Thymus (tissue), 11 donors: ENCODE results near the gene PHF20. TPM values are rescaled to one million over a fixed set of nuclear protein-coding genes. Genes with fewer than 3 reads are reported as not detected.

ENCODE experiments used
- DNase-seq, 9 donors: peaks; one replicate each; pipeline ENCODE4 v3.0.0-alpha.2; 2013; ENCODE audit warnings: low spot score in 9 of 9, low read depth in 6 of 9, missing footprints in 1 of 9
- H3K27ac ChIP-seq, 2 donors: one replicate each; pipeline ENCODE4 v1.5.1; 2013; ENCODE audit warnings: control low read depth in 1 of 2, low read depth in 1 of 2, low read length in 1 of 2, mild to moderate bottlenecking in 1 of 2, moderate library complexity in 1 of 2
- H3K27me3 ChIP-seq, 2 donors: one replicate each; pipeline ENCODE4 v1.5.1; 2013; ENCODE audit warnings: low read length in 1 of 2; ENCODE audit not compliant: control insufficient read depth in 2 of 2, insufficient read depth in 1 of 2
- H3K36me3 ChIP-seq, 2 donors: one replicate each; pipeline ENCODE4 v1.5.1; 2013; ENCODE audit warnings: low read length in 1 of 2, mild to moderate bottlenecking in 1 of 2, moderate library complexity in 1 of 2; ENCODE audit not compliant: control insufficient read depth in 2 of 2, insufficient read depth in 2 of 2
- H3K4me1 ChIP-seq, 2 donors: one replicate each; pipeline ENCODE4 v1.5.1; 2013; ENCODE audit warnings: low read length in 2 of 2; ENCODE audit not compliant: control insufficient read depth in 2 of 2, insufficient read depth in 2 of 2
- H3K4me3 ChIP-seq, 2 donors: one replicate each; pipeline ENCODE4 v1.5.1; 2013; ENCODE audit warnings: low read length in 2 of 2, control low read depth in 1 of 2, mild to moderate bottlenecking in 1 of 2
- H3K9me3 ChIP-seq, 2 donors: one replicate each; pipeline ENCODE4 v1.5.1; 2013; ENCODE audit warnings: low read length in 1 of 2, mild to moderate bottlenecking in 1 of 2; ENCODE audit not compliant: control insufficient read depth in 2 of 2, insufficient read depth in 1 of 2
- WGBS: extraction: QIAGEN DNeasy Blood & Tissue Kit; methylation state at CpG from one replicate; pipeline ENCODE4 v1.1.7; 2013; 5-methylcytosine and 5-hydroxymethylcytosine counted together
- polyA plus RNA-seq: library from polyadenylated mRNA; stranded (reverse); fragments of 200-250 nt; gene quantifications from one replicate; pipeline ENCODE4 v1.2.3, GENCODE V29; 2013
- total RNA-seq: library from RNA; stranded (reverse); fragments of 120-200 nt; gene quantifications from one replicate; pipeline ENCODE4 v1.2.4, GENCODE V29; 2013
- donor health status: healthy.

PHF20 gene
- total and polyA plus RNA-seq, 2 donors = 35.6 to 39.7 TPM

DNA sequence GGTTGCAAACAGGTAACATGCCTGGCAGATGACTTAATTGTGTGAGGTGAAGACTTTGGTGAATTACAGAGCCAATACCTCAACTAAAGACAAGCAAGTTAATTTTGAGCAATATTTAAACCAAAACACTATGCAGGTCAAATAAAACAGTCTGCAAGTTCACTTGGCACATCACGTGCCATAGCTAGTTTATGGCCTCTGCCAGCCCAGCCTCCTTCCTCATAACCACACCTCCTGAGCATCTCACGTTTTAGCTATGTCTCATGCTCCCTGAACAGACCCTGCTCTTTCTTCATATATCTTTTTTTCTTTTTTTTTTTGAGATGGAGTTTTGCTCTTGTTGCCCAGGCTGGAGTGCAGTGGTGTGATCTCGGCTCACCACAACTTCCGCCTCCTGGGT is 192.1 kb downstream of the PHF20 start:
- no peaks in the 10 kb centered on the region for H3K9me3 ChIP-seq
- no peaks in the 10 kb centered on the region for H3K27me3 ChIP-seq
- 97% methylated on average over 4 of the region's 4 CpGs for WGBS
- peaks cover 0 to 5% of the 10 kb centered on the region in 2 donors for H3K4me1 ChIP-seq
- H3K4me3 ChIP-seq = no peak overlapping the region
- H3K36me3 ChIP-seq = no peaks in the 10 kb centered on the region
- no peak for DNase-seq
- H3K27ac ChIP-seq = no peak overlapping the region

DNA sequence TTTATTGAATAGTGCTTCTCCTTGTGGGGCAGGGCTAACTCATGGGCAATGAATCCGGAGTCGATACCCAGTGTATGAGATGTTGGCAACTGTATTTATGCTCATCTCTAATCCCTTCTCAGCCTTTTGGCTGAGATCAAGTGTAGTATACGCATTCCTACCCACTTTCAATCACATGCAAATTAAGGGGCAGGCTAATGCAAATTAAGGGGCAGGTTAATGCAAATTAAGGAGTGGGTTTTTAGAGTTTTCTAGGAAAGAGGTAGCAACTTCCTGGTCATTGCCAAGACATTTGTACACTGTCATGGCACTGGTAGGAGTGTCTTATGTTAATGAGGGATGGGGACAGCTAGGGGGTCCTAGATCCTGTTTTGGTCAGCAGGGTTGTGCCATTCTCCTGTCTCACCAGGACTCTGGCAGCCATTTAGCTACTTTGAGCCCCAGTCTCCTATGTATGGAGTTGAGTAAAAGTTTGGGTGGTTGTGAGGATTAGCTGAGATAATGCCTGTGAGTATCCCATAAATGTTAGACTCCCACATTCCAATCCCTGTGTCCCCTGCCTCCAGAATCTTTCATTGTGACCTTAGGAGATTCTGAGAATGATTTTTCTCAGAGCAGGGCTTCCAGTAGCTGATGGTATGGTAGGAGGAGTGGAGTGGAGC is 196.3 kb downstream of the PHF20 start, which contains the start of gene CNBD2:
Gene CNBD2, plus strand, starts transcription at position 612 of the 662 bp plus-strand sequence. CDS start 173 bp downstream, outside the sequence.
- Histone ChIP-seq H3K36me3 (no peaks in the 10 kb centered on the region), H3K4me3 (no peak within 1 kb of the TSS), H3K27ac (no peak within 1 kb of the TSS), H3K4me1 (peaks cover 0 to 5% of the 10 kb centered on the region in 2 donors), H3K27me3 (no peaks in the 10 kb centered on the region), H3K9me3 (no peaks in the 10 kb centered on the region)
- 96% methylated on average over 3 of the region's 3 CpGs for WGBS
- no peak for DNase-seq

DNA sequence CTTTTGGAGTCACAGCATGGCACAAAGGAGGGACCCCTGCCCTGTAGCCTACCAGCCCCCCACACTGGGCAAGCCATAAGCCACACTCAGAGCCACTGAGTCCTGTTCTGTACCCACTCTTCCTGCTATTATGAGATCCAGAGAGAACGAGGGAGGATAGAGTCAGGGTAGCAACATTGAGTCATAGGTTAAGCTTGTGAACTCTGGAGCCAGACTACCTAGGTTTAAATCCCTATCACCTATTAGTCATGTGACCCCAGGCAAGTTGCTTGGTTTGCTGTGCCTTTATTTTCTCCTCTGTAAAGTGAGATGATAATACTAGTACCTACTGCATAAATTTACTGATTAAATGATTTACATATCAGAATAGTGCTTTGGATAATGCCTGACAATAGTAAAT is 197.1 kb downstream of the PHF20 start:
- Histone ChIP-seq H3K36me3 (no peaks in the 10 kb centered on the region), H3K27me3 (no peaks in the 10 kb centered on the region), H3K9me3 (no peaks in the 10 kb centered on the region), H3K4me1 (peaks cover 0 to 5% of the 10 kb centered on the region in 2 donors), H3K4me3 (no peak overlapping the region), H3K27ac (no peak overlapping the region)
- DNase-seq = no peak
- WGBS = 84% methylated on average over 1 of the region's 1 CpG

DNA sequence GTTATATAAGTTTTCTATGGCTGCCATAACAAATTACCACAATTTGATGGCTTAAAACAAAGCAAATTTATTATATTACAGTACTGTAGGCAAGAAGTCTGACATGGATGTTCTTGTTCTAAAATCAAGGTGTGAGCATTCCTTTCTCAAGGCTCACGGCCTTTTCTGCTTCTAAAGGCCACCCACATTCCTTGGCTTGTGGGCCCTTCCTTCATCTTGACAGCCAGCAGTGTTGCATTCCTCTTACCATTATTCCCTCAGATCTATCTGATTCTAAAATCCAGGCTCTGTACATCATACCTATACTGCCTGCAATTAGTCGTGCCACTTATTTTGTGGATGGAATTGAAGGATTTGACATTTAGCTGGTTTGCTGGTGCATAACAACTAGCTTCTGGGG is 200.2 kb downstream of the PHF20 start:
- WGBS = 96% methylated on average over 2 of the region's 2 CpGs
- H3K27me3 ChIP-seq = no peaks in the 10 kb centered on the region
- no peak overlapping the region for H3K4me3 ChIP-seq
- H3K36me3 ChIP-seq = no peaks in the 10 kb centered on the region
- H3K4me1 ChIP-seq = peaks cover 0 to under 1% of the 10 kb centered on the region in 2 donors
- H3K27ac ChIP-seq = no peak overlapping the region
- no peak for DNase-seq
- H3K9me3 ChIP-seq = no peaks in the 10 kb centered on the region

DNA sequence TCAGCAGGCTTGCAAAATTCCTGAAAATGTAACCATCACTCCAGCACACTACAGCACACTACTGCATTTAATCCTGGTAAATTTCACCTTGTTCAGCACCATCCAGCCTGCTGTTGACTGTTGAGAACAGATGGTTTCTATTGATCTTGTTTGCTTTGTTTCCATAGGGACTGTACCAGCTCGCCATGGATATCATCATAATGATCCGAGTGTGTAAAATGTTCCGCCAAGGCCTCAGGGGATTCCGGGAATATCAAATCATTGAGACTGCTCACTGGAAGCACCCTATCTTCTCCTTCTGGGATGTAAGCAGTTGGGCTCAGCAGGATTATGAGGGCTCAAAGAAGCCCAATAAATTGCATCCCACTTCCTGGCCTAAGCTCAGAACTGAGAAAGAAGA is 200.6 kb downstream of the PHF20 start:
- Histone ChIP-seq H3K4me1 (no peaks in the 10 kb centered on the region), H3K4me3 (no peak overlapping the region), H3K27ac (no peak overlapping the region), H3K9me3 (no peaks in the 10 kb centered on the region), H3K27me3 (no peaks in the 10 kb centered on the region), H3K36me3 (no peaks in the 10 kb centered on the region)
- 98% methylated on average over 4 of the region's 4 CpGs for WGBS
- DNase-seq = no peak

DNA sequence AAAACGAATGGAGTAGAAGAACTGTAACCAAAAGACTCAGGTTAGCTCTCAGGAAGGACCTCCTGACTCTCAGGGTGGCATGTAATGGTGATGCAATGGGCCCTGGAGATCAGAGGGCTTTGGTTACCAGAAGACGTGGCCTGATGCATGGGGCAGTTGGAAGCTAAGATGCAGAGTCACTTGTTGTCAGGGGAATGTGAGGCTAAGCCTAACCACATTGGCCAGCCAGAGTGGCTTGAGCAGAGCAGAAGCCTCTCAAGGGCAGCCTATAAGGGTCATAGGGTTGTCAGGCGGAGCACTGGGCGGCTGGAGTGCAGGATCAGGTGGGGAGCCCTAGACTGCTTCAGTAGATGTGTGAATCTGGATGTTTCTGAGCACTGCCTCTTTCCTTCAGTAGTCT is 202.4 kb downstream of the PHF20 start:
- no peaks in the 10 kb centered on the region for H3K36me3 ChIP-seq
- no peaks in the 10 kb centered on the region for H3K9me3 ChIP-seq
- no peaks in the 10 kb centered on the region for H3K4me1 ChIP-seq
- 90% methylated on average over 4 of the region's 4 CpGs for WGBS
- no peak for DNase-seq
- no peak overlapping the region for H3K4me3 ChIP-seq
- H3K27ac ChIP-seq = no peak overlapping the region
- H3K27me3 ChIP-seq = no peaks in the 10 kb centered on the region

DNA sequence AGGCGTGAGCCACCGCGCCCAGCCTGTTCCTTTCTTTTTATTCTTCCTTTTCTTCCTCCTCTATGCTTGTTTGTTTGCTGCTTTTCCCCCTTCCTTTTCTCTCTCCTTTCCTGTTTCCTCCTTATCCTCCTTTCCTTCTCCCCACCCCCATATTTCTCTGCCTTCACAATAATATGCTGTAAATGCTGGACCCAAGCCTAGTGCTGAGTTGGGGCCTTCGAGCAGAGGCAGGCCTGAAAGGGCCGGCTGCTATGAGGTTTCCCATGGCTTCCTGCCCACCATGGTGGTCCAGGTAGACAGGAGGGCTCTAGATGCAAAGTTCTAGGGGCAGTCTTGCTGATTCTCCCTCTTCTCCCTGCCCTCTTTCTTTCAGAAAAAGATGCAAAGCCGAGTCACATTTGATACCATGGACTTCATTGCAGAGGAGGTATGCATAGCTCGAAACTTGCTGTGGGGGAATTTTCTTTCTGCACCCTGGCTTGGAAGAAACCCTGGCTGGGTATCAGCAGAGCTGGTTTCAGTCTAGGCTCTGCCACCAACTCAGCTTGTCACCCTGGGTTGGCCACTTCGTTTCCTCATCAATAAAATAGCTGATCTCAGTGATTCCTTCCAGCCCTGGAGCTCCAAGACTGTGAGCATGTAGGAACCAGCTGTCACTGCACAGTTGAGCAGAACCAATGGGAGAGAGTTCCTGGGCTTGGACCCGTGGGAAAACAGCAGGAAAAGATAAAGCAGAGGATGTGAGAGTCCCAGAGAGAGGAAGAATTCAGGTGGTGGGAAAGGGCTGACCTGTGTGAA is 204.0 kb downstream of the PHF20 start:
- H3K4me3 ChIP-seq = no peak overlapping the region
- no peaks in the 10 kb centered on the region for H3K36me3 ChIP-seq
- WGBS = 87% methylated on average over 9 of the region's 9 CpGs
- no peak overlapping the region for H3K27ac ChIP-seq
- H3K27me3 ChIP-seq = peaks cover 0 to 3% of the 10 kb centered on the region in 2 donors
- no peaks in the 10 kb centered on the region for H3K4me1 ChIP-seq
- H3K9me3 ChIP-seq = no peaks in the 10 kb centered on the region
- DNase-seq = no peak

DNA sequence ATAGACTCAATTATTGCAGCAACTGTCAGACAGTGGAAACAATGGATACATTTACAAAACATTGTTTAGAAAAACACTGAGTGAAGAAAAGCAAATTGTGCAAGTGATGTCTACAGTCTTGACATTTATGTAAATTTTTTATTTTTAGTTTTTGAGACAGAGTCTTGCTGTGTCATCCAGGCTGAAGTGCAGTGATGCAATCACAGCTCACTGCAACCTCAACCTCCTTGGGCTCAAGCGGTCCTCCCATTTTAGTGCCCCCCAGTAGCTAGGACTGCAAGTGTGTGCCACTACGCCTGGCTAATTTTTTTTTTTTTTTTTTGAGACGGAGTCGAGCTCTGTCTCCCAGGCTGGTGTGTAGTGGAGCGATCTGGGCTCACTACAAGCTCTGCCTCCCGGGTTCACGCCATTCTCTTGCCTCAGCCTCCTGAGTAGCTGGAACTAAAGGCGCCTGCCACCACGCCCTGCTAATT is 206.3 kb downstream of the PHF20 start:
- WGBS = 91% methylated on average over 9 of the region's 9 CpGs
- Histone ChIP-seq H3K36me3 (no peaks in the 10 kb centered on the region), H3K9me3 (no peaks in the 10 kb centered on the region), H3K4me3 (no peak overlapping the region), H3K27me3 (peaks cover 0 to 3% of the 10 kb centered on the region in 2 donors), H3K4me1 (no peaks in the 10 kb centered on the region), H3K27ac (no peak overlapping the region)
- no peak for DNase-seq

DNA sequence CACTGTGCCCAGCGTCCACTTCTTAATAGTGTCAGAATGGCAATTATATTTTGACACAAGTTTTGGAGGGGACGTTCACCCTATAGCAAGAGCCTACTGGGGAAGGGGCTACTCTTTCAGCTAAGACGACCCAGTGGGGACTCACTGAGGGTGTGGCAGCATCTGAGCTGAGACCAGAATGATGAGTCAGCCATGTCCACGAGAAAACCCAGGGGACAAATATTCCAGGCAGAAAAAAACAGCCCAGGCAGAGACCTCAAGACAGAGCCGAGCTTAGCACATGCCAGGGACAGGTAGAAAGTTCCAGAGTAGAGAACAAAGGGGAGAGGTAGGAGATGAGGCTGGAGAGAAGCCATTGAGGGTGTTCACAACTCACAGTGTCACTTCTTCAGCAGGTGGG is 207.7 kb downstream of the PHF20 start:
- peaks cover 0 to 3% of the 10 kb centered on the region in 2 donors for H3K27me3 ChIP-seq
- no peak overlapping the region for H3K4me3 ChIP-seq
- WGBS = 89% methylated on average over 5 of the region's 5 CpGs
- H3K9me3 ChIP-seq = no peaks in the 10 kb centered on the region
- H3K36me3 ChIP-seq = no peaks in the 10 kb centered on the region
- no peak for DNase-seq
- no peak overlapping the region for H3K27ac ChIP-seq
- H3K4me1 ChIP-seq = no peaks in the 10 kb centered on the region
